Hematopoietic multipotent progenitor cell (in vitro differentiated cells): ENCODE data around the gene REXO5. TPM values are rescaled to one million over a fixed set of nuclear protein-coding genes. Genes with fewer than 3 reads are reported as not detected.

ENCODE experiments used
- DNase-seq, 3 donors: peaks; one replicate each; pipeline ENCODE4 v3.0.0-alpha.2; 2011 to 2015; ENCODE audit warnings: low read depth in 2 of 3, low spot score in 2 of 3
- total RNA-seq: library from RNA; depleted of rRNA; stranded (reverse); fragments of >200 nt; gene quantifications from one replicate; pipeline ENCODE4 v1.2.3, GENCODE V29; 2012

The REXO5 gene
- total RNA-seq, 1 donor = 33.4 TPM

DNA sequence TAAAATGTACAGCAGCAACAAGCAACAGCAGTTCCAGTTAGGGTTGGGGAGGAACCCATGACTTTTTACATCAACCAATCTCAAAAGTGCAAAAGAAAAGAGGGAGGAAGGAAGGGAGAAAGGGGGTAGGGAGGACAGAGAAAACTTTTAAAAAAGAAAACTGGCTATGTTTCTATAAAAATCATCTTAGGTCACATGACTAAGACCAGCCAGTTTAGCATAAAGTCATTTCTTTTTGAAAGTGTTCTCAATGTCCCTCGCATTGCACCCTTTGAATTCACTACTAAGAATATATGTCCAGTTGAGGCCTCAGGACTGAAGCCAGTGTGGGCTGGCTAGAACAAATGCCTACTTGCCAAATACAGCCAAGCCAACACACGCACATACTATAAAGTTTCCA is 64.9 kb downstream of the REXO5 start:
- no peak for DNase-seq

DNA sequence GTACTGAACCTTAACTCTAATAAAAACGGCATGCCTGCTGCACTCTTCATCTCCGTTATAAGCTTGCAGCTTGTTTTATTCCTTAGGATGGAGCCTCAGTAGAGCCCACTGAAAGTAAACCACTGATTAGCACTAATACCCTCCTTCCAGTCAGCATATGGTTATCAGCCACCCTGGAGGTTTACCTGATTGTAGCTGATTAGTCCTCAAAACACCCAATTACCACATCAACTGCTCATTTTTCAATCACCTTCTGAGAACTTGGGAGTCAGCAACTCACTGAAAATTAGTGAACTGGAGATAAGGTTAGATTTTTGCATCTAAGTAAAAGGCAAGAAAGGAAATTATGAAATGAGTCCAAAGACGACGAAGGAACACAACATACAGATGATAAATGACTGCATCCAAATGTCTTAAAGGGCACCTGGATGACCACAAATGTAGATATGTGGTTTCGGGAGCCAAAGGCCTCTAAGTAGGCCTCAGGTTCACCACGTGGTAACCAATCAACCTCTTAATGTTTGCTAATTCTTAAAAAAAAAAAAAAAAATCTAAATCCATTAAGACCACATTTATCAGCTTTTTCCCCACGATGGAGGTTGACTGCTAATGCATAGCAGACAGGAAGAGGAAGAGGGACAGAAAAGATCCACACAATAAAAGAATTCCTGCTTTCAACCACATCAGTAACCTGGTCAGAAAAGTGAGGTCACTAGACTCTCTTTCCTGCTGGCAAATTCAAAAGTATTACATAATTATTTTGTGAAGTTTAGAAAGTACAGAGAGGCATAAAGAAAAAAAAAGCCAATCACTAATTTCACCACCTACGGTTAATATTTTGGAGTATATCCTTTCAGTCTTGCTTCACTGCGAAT is 65.9 kb downstream of the REXO5 start:
- no peak for DNase-seq

DNA sequence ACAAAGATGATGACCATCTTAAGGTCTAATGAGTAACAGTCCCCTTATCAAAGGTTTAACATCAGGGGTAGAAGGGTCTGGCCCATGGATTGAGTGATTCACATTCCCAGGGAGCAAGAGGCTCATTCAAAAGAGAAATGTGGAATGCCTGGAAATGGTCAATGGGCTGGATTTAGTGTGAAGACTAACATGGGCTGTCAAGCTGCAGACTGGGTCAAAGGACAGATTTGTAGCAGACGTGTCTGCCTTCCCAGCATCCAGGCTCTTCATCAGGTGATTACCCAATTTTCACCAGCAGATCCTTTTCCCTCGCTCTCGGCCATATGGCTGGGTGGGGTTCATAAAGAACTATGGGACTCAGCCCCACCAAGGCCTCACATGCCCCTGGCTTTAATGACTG is 67.0 kb downstream of the REXO5 start:
- no peak for DNase-seq

DNA sequence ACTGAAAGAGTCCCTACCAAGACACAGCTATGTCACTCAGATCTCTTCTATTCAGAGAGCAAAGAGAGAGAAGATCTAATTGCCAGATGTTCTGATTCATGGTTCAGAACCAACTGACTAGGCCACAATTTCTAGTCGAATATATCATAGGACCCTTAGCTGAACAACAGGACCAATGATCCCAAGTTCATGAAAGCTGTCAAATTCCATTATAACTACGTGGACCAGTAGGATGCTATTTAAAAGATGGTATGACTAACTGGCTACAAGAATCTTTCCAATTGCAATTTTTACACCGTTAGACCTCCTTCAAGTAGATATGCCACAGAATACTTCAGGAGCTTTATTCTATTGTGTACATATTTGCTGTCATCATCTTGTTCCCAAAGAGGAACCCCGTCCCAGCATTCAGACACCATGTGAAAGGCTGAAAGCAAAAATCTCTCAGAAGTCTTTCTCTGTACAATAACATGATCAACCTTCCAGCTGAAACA is 67.8 kb downstream of the REXO5 start:
- DNase-seq = no peak

DNA sequence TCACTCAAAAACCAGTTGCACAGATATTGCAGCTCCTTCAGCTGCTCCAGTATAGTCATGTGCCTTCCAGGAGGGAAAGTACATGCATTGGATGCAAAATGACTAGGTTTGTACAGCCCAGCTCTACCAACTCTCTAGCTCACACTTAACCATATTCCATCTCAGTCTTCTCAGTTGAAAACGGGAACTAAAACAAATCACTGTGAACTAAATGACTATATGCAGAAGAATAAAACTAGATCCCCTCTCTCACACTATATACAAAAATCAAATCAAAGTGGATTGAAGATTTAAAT is 69.0 kb downstream of the REXO5 start:
- DNase-seq = no peak

DNA sequence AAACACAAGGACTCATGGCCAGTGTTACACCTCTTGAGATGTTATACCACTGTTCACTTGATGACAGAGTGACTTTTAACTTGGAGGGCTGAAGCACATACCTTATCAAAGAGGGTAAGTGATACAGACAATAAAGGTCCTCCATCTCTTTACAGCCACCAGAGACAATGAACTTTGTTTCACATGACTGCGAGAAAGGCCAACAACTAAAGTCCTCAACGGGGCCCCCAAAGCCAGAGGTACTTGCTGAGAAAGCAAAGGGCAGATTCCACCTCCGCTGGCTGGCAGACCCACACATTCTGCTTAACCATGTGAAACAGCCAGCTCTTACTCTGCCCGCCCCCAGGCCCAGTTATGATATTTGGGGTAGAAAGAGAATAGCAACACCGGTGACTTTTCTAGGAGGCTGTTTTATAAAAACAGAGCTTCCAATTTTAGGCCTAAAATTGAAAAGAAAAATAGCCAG is 72.4 kb downstream of the REXO5 start:
- DNase-seq = no peak

DNA sequence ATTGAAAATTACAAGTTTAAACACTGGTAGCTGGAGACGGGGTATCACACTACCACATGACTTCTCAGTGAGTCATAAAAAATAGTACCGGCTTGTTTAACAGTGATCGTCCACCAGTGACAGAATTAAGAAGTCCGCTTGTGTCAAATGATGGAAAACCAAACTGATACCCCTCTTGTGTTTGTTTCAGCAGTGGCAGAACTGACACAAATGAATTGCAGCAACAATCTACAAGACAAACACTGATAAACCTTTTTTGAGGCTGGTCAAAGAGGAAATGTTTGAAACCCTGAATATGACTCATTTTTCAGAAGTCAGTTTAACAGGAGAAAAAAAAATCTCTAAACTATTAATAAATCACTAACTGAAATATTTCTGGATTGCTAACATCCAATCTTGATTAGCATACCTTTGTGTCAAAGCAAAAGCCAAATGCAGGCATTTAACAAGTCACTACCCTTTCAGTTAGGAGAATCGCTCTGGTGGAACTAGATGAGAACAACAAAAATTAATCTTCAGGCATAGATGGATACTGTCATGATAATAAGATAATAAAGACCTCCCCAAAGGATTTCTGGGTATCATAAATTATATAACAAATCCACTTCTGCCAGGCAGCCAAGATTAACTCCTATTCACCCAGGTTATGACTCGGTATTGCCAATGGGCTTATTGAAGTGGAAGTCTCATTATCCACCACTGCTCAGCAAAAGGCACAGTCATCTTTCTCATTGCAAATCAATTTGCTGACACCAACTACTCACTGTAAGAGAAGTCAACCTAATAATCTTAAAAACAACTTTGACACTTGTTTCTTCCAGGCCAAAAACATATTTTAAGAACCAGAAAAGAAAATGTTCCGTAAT is 73.1 kb downstream of the REXO5 start:
- DNase-seq = no peak

DNA sequence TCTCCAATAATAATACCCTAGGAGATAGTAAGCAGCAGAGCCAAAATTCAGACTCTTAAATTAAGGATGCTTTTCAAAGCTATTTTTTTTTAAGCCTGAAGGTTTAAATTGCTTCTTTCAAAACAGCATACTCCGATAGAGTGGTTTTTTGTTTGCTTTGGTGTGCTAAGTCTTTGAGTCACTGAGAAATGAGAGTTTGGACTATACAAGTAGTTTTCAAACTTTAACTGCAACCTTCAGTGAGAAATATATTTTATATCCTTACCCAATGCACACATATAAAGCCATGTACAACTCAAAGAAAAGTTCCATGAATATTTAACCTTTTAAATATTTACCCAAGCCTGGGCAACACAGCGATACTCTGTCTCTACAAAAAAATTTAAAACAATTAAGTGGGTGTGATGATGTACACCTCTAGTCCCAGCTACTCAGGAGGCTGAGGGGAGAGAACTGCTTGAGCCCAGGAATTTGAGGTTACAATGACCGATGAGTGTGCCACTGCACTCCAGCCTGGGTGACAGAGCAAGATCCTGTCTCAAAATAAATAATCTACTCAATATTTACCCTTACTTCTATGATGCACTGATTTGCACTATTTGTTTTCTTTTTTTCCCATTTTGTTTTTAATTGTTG is 74.7 kb downstream of the REXO5 start:
- no peak for DNase-seq

DNA sequence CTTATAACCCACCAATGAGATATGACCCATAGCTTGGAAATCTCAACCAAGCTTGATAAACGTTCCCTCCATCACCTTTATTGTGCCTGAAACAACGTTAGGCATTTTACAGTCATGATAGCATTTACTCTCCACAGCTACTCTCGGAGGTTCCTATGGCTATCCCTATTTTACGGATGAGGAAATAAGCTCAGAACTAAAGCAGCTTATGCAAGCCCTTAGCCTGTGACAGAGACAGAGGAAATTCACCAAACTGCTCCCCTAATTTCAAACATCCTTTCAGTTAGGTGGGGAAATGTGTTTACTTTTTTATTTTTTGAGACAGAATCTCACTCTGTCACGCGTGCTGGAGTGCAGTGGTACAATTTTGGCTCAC is 75.2 kb downstream of the REXO5 start:
- no peak for DNase-seq

DNA sequence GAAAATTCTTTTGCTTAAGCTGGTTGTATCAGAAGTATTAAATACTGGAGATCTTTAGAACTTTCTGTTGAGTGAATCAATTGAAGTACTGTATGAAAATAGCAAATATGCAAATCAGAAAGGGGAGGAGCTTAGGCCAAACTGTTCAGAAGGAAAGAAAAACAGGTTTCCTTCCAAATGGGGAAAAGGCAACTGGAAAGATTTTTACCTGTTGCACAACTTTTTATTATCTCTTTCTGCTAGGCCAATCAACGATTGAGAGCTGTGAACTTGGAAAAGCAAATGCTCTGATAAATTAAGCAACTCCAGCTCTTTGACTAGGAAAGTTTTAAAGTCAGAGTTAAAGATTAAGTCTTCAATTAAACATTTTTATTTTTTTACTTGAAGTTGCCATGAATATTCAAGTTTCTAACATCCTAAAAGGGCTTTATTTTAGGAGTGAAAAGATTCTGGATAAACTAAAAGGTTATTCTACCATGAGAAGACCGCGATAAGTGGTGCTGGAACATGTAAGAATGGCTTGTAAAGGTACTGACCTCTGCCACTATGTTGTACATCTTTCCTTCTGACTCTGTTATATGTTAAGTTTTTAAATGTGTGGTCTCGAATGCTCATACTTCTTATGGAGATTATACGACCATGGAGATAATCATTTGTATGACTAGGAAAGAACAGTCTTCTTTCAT is 77.4 kb downstream of the REXO5 start:
- no peak for DNase-seq

DNA sequence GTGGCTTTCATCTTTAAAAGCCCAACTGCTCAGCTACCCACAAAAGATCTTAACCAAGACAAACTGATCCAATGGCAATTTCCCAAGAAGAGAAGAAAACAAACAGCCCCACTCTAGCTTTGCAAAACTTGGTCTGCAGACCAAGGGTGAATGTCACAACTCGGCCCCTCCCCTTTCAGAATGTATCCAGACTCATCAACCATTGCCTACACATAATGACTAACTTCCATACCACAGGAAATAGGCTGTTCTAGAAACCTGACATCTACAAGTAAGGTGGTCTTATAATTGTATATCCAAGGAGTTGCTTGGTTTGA is 77.9 kb downstream of the REXO5 start:
- no peak for DNase-seq

DNA sequence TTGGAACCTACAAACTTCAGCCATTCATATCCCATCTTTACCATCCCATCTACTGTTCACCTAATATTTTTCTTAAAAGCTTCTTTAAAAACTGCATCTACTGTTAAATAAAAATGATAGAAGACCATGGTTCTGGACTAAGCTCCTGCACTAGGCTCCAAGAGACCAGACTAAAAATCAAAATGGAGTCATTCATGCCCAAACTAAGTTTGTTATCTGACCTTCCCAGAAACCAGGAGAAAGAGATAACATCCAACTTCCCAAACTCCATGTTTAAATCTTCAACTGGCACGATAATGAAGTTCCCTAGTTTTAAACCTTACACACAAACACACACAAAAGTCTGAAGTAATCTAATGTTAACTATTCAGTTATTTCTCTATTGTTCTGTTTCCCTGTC is 80.0 kb downstream of the REXO5 start:
- no peak for DNase-seq

DNA sequence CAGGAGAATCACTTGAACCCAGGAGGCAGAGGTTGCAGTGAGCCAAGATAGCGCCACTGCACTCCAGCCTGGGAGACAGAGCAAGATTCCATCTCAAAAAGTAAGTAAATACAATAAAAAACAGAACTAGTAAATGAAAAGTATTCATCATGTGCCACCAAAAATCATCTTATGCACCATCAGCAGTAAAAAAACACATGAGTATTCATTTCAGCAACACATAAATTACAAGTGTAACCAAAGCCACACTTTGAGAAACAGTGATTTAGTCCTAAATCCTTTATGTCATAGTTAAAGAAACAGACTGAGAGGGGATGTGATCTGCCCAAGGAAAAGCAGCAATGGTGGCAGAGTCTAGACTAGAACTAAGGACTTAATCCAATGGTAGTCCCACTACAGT is 80.9 kb downstream of the REXO5 start:
- DNase-seq = no peak

DNA sequence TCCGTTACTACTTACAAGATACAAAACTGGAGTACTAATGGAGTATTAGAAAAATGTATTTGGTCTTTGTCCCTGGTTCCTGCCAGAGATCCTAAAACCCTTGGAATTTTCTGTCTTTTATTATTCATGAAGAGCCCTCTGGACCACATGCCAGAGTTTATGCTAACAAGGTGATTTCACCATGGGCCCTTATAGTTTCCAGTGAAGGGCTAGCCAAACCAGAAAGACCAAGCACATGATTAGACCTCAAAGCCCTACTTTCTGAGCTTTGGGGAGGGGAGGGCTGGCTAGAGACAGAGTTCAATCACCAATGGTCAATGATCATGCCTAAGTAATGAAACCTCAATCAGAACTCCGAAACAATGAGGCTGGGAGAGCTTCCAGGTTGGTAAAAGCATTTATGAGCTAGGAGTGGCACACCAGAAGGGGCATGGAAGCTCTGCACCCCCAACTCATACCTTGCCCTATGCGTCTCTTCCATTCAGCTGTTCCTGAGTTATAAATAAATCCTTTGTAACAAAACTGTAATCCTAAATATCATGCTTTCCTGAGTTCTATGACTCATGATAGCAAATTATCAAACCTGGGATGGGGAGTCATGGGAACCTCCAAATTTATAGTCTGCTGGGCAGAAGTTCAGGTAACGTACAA is 83.4 kb downstream of the REXO5 start:
- no peak for DNase-seq

DNA sequence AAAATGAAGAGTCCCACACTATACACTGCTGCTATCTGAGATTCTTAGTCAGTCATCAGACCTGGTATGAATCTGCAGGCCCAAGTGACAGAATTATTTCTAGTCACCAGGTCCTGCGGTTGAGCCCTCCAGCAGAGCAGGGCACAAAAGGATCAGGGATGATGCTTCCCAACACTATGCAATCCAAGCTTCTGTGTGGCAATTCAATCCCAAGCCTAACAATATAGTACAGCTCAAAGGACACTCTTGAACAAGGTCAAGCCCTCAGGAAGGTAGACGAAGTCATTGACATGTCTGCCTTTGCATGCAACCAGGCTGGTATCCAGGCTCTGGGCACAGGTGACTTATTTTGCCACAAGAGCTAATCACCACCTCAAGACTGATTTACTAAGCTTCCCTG is 88.1 kb downstream of the REXO5 start:
- DNase-seq = no peak

DNA sequence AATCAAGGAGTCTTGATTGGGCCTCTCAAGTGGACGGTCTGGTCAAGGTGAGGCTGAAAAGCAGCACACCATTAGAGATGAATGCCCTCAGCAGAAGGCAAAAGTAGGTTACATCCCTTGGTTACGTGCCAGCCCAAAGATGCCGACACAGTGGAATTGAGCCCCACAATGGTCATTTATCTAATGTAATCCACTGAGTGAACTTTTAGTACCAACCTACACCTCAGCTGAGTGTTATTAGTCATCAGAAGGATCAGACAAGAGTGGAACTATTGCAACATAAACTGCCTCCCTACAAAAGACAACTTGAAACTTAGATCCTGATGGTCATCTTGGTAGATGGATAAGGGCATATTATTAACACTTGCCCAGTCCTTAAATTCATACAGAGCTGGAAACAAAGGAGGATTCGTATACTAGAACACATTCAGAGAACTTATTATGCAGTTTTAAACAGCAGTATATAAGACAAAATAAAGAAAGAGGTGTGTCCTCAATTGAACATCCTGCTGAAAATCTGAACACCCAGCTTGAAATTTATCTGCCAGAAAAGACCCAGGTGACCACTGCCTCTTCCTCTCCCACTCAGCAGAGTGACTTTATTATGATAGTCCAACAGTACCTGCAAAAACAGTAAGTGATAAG is 91.0 kb downstream of the REXO5 start:
- no peak for DNase-seq

DNA sequence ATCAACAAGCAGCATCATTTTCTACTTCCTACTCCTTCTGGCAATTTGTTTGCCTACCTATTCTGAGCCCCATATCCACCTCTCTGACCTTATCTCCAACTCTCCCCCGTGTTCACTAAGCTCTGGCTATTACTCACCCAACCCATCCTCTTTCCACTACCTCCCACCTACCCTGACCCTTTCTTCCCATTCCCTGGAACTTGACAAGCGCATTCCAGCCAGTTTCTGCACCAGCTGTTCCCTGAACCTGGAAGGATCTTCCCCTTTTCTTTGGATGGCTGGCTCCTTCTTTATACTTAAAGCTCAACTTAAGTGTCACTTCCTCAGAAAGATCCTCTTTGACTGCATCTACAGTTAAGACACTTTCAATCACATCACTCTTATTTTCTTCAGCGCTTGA is 91.6 kb downstream of the REXO5 start:
- no peak for DNase-seq

DNA sequence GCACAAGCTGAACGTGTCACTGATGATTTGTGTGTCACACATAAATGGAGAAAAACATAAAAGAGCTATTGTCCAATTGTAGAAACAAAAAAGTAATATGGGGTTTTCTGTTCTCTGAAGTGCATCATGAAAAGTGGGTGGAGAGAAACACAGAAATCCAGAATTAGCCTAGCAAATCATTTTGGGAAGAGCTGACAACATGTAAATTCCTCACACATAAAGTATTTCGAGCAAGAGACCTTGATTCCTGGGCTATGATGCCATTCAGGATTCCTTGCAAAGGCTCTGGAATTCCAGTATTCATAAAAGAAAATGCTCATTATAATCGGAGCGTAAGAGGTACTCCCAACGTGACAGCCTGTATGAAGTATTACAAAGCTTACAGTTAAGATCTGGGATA is 92.7 kb downstream of the REXO5 start:
- DNase-seq = no peak
